Keratinocyte (primary cell): ENCODE results near the gene ACADL.

Experiments
- CTCF ChIP-seq, 3 experiments: IDR thresholded peaks in 1 of 3; conservative IDR thresholded peaks in 1 of 3; optimal IDR thresholded peaks in 1 of 3; 2 replicates in 2 of 3; 3 replicates in 1 of 3; pipeline versions ENCODE3 to v1.5.1; 2011; ENCODE audit warnings: low read length in 3 of 3, mild to moderate bottlenecking in 3 of 3, moderate library complexity in 2 of 3, control low read depth in 1 of 3, inconsistent platforms in 1 of 3; ENCODE audit not compliant: insufficient read depth in 2 of 3; ENCODE audit errors: extremely low read depth in 1 of 3
- EZH2 ChIP-seq: IDR thresholded peaks from one replicate; pipeline ENCODE4 v1.6.1; 2012; ENCODE audit warnings: inconsistent platforms, mild to moderate bottlenecking, low read length, moderate library complexity

- TF ChIP-seq CTCF (optimal IDR thresholded peaks at IDR 0.05 in 1 of 3, IDR thresholded peaks at IDR 0.05 in 1 of 3, conservative IDR thresholded peaks at IDR 0.05 in 1 of 3; ENCODE audit: extremely low read depth in 1 of 3, insufficient read depth in 2 of 3, low read length in 3 of 3) (no peak), EZH2 (no peak)
Observed at GRCh38 chr2:210226223-210226622, 976 bp upstream of the ACADL start.
